Measurements from ENCODE around the gene DHRS1.

DHRS1 gene

GRCh38 chr14:24299255-24300191 is at the start of gene DHRS1, which contains the start of gene NOP9:
TSS of gene DHRS1 (minus strand) at chr14:24299780. CDS start at chr14:24299106, 674 bp downstream.
TSS of gene NOP9 (plus strand) at chr14:24299850. CDS start at chr14:24299955, 105 bp downstream.
- H3K9me3 ChIP-seq (ENCODE audit: control insufficient read depth in 2 of 2, low read length in 2 of 2): no peaks in the 10 kb centered on the region
- H3K27me3 ChIP-seq (ENCODE audit: control insufficient read depth in 1 of 2, insufficient read depth in 2 of 2, low read length in 2 of 2): no peaks in the 10 kb centered on the region
- peak within 1 kb of the TSS; percentile 88 to 99 for H3K4me3 ChIP-seq (ENCODE audit: low read length in 2 of 2)
- H3K4me1 ChIP-seq (ENCODE audit: control insufficient read depth, insufficient read depth, low read length): peaks cover 30% of the 10 kb centered on the region
- H3K9ac ChIP-seq (ENCODE audit: low read length in 2 of 2): peak within 1 kb of the TSS; percentile 83 to 86
- peak within 1 kb of the TSS; percentile 60 for H3K27ac ChIP-seq (ENCODE audit: low read length)
- peaks cover 37 to 40% of the 10 kb centered on the region in 2 donors for H3K36me3 ChIP-seq (ENCODE audit: control insufficient read depth in 2 of 2, insufficient read depth in 2 of 2, low read length in 2 of 2)

GRCh38 chr14:24348186-24348585 is 48.6 kb upstream of the DHRS1 start:
- Histone ChIP-seq H3K4me3 (ENCODE audit: low read length in 2 of 2) (no peak overlapping the region), H3K9ac (ENCODE audit: low read length in 2 of 2) (no peak overlapping the region), H3K4me1 (ENCODE audit: control insufficient read depth, insufficient read depth, low read length) (no peaks in the 10 kb centered on the region), H3K27me3 (ENCODE audit: control insufficient read depth in 1 of 2, insufficient read depth in 2 of 2, low read length in 2 of 2) (peaks cover 0 to 11% of the 10 kb centered on the region in 2 donors), H3K9me3 (ENCODE audit: control insufficient read depth in 2 of 2, low read length in 2 of 2) (no peaks in the 10 kb centered on the region), H3K36me3 (ENCODE audit: control insufficient read depth in 2 of 2, insufficient read depth in 2 of 2, low read length in 2 of 2) (no peaks in the 10 kb centered on the region), H3K27ac (ENCODE audit: low read length) (no peak overlapping the region)

DNA sequence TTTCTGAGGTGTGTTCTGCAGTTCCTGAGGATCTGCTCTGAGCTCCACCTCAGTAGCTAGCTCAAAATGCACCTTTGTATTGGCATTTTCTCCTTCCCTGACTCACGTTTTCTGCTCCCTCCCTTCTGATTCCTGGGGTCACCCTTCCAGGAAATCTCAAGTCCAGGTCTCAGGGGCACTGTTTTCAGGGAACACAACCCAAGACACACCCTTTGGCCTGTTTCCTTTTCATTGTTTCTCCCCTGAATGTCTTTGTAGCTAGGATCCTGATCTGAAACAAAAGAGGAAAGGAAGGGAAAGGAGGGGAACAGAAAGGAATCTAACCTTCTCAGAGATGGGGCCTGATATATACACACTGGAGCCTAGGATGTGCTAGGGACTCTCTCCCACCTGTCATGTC is 47.6 kb upstream of the DHRS1 start:
- no peaks in the 10 kb centered on the region for H3K9me3 ChIP-seq (ENCODE audit: control insufficient read depth in 2 of 2, low read length in 2 of 2)
- H3K27ac ChIP-seq (ENCODE audit: low read length): no peak overlapping the region
- H3K36me3 ChIP-seq (ENCODE audit: control insufficient read depth in 2 of 2, insufficient read depth in 2 of 2, low read length in 2 of 2): no peaks in the 10 kb centered on the region

DNA sequence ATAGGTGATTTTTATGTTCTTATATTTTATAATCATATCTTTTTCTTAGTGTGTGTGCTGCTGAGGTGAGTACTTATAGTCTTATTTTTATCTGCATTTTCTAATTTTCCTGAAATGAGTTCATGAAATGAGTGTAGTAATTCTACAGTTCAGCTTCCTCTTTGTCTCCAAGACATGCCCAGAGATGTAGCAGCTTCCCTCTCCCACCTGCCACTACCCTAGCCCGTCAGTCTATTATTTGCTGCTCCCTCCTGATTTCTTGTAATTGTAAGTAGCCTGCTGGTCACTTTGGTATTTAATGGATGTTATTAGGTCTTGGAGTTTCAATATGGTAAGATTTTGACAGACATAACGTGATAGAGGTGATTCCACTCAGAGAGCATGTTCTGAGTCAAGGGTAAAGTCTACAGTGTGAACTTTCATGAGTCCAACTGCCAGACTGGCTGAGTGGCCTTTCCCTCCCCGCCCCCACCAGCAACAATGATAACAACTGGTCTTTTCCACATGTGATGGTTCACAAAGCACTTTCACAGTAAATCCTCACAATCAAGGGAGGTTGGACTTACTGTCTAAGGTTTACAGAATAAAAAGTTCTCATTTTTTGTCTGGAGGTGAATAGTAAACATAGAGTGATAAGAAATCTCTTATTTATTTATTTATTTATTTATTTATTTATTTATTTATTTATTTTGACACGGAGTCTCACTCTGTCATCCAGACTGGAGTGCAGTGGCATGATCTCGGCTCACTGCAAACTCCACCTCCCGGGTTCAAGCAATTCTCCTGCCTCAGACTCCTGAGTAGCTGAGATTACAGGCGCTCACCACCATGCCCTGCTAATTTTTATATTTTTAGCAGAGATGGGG is 44.4 kb upstream of the DHRS1 start:
- no peak overlapping the region for H3K27ac ChIP-seq (ENCODE audit: low read length)
- no peak overlapping the region for H3K4me3 ChIP-seq (ENCODE audit: low read length in 2 of 2)
- H3K4me1 ChIP-seq (ENCODE audit: control insufficient read depth, insufficient read depth, low read length): peaks cover 2% of the 10 kb centered on the region
- no peaks in the 10 kb centered on the region for H3K9me3 ChIP-seq (ENCODE audit: control insufficient read depth in 2 of 2, low read length in 2 of 2)
- H3K27me3 ChIP-seq (ENCODE audit: control insufficient read depth in 1 of 2, insufficient read depth in 2 of 2, low read length in 2 of 2): peaks cover 7 to 9% of the 10 kb centered on the region in 2 donors
- no peaks in the 10 kb centered on the region for H3K36me3 ChIP-seq (ENCODE audit: control insufficient read depth in 2 of 2, insufficient read depth in 2 of 2, low read length in 2 of 2)
- no peak overlapping the region for H3K9ac ChIP-seq (ENCODE audit: low read length in 2 of 2)

More for the DNA sequence above, 47.6 kb upstream of the DHRS1 start:
- no peak overlapping the region for H3K4me3 ChIP-seq (ENCODE audit: low read length in 2 of 2)
- no peak overlapping the region for H3K9ac ChIP-seq (ENCODE audit: low read length in 2 of 2)
- no peaks in the 10 kb centered on the region for H3K4me1 ChIP-seq (ENCODE audit: control insufficient read depth, insufficient read depth, low read length)
- peaks cover 0 to 11% of the 10 kb centered on the region in 2 donors for H3K27me3 ChIP-seq (ENCODE audit: control insufficient read depth in 1 of 2, insufficient read depth in 2 of 2, low read length in 2 of 2)

GRCh38 chr14:24342889-24343288 is 43.3 kb upstream of the DHRS1 start:
- peaks cover 2% of the 10 kb centered on the region for H3K4me1 ChIP-seq (ENCODE audit: control insufficient read depth, insufficient read depth, low read length)
- no peak overlapping the region for H3K9ac ChIP-seq (ENCODE audit: low read length in 2 of 2)

DNA sequence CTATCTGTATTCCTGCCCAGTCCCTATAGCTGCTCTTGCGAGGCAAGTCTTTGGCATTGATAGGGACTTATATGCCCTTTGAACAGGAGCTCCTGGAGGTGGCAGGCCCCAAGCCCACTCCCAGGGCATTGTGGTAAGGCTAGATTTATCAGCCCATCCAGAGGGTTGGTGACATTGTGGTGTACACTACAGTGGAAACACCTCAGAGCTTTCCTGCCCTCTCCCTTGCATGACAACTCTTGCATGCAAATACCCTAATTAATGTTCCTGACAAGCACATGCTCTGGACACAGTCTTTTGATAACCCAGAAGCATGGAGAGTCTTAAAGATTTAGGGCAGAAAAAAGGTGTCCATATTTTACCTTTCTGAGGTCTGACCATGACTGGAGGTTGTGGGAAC is 41.0 kb upstream of the DHRS1 start:
- Histone ChIP-seq H3K9ac (ENCODE audit: low read length in 2 of 2) (no peak overlapping the region), H3K27ac (ENCODE audit: low read length) (no peak overlapping the region), H3K36me3 (ENCODE audit: control insufficient read depth in 2 of 2, insufficient read depth in 2 of 2, low read length in 2 of 2) (no peaks in the 10 kb centered on the region), H3K4me1 (ENCODE audit: control insufficient read depth, insufficient read depth, low read length) (peaks cover 2% of the 10 kb centered on the region), H3K4me3 (ENCODE audit: low read length in 2 of 2) (no peak overlapping the region), H3K9me3 (ENCODE audit: control insufficient read depth in 2 of 2, low read length in 2 of 2) (no peaks in the 10 kb centered on the region), H3K27me3 (ENCODE audit: control insufficient read depth in 1 of 2, insufficient read depth in 2 of 2, low read length in 2 of 2) (peaks cover 17 to 24% of the 10 kb centered on the region in 2 donors)

More at GRCh38 chr14:24342889-24343288, 43.3 kb upstream of the DHRS1 start:
- Histone ChIP-seq H3K27ac (ENCODE audit: low read length) (no peak overlapping the region), H3K9me3 (ENCODE audit: control insufficient read depth in 2 of 2, low read length in 2 of 2) (no peaks in the 10 kb centered on the region), H3K4me3 (ENCODE audit: low read length in 2 of 2) (no peak overlapping the region), H3K36me3 (ENCODE audit: control insufficient read depth in 2 of 2, insufficient read depth in 2 of 2, low read length in 2 of 2) (no peaks in the 10 kb centered on the region), H3K27me3 (ENCODE audit: control insufficient read depth in 1 of 2, insufficient read depth in 2 of 2, low read length in 2 of 2) (peaks cover 11 to 12% of the 10 kb centered on the region in 2 donors)

DNA sequence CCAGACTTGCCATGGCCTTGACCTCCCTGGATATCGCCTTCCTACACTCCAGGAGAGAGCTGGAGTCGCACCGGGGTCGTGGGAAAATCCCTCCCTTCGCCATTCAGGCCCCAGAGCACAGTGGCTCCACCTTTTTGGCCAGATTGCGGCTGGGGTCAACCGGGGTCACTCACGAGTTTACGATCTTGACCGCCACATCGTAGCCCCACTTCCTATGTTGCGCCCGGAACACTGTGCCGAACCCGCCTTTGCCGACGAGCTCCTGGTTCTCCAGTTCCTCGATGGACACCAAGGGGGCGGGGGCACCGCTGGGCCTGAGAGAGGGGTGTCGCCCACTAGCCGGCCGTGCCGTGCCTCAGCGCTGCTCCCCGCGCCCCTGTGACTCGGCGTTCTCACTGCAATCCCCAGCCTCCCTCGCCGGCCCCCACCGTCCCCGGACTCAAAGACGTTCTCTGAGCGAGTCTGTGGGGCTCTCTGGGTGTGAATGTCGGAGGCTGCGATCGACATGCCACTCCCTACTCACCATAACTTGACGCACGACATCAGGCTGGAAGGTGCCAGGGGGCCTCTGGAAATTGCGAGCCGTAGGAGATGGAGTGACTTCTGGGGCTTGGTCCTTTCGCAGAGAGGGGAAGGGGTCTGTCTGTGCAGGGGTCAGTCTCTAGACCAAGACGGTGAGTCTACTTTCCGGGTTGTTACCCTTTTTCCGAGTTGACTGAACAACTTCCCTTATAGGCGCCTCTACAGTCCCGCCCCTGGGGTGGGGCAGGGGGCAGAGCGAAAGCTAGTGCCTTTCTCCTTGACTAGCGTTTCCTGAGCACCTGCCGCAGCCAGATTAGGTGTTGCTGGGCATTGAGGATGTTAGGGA is 39.9 kb upstream of the DHRS1 start, which contains the start of gene RIPK3:
RIPK3 (minus strand) TSS at position 708 of the 868 bp plus-strand sequence; CDS start at position 543, 165 bp downstream.
- peak within 1 kb of the TSS; percentile 24 for H3K27ac ChIP-seq (ENCODE audit: low read length)
- no peak within 1 kb of the TSS for H3K9ac ChIP-seq (ENCODE audit: low read length in 2 of 2)
- H3K4me3 ChIP-seq (ENCODE audit: low read length in 2 of 2): peak within 1 kb of the TSS; percentile 46 to 61

GRCh38 chr14:24338843-24339242 is 39.3 kb upstream of the DHRS1 start:
- no peaks in the 10 kb centered on the region for H3K36me3 ChIP-seq (ENCODE audit: control insufficient read depth in 2 of 2, insufficient read depth in 2 of 2, low read length in 2 of 2)
- peak overlapping the region; percentile 46 to 61 for H3K4me3 ChIP-seq (ENCODE audit: low read length in 2 of 2)
- H3K9ac ChIP-seq (ENCODE audit: low read length in 2 of 2): no peak overlapping the region
- no peaks in the 10 kb centered on the region for H3K9me3 ChIP-seq (ENCODE audit: control insufficient read depth in 2 of 2, low read length in 2 of 2)
- H3K4me1 ChIP-seq (ENCODE audit: control insufficient read depth, insufficient read depth, low read length): peaks cover 10% of the 10 kb centered on the region
- peak overlapping the region; percentile 24 for H3K27ac ChIP-seq (ENCODE audit: low read length)
- peaks cover 34 to 38% of the 10 kb centered on the region in 2 donors for H3K27me3 ChIP-seq (ENCODE audit: control insufficient read depth in 1 of 2, insufficient read depth in 2 of 2, low read length in 2 of 2)

More for the DNA sequence above, 39.9 kb upstream of the DHRS1 start, which contains the start of gene RIPK3:
- Histone ChIP-seq H3K9me3 (ENCODE audit: control insufficient read depth in 2 of 2, low read length in 2 of 2) (no peaks in the 10 kb centered on the region), H3K27me3 (ENCODE audit: control insufficient read depth in 1 of 2, insufficient read depth in 2 of 2, low read length in 2 of 2) (peaks cover 28 to 32% of the 10 kb centered on the region in 2 donors), H3K36me3 (ENCODE audit: control insufficient read depth in 2 of 2, insufficient read depth in 2 of 2, low read length in 2 of 2) (no peaks in the 10 kb centered on the region), H3K4me1 (ENCODE audit: control insufficient read depth, insufficient read depth, low read length) (peaks cover 4% of the 10 kb centered on the region)

GRCh38 chr14:24337824-24338175 is 38.2 kb upstream of the DHRS1 start:
- Histone ChIP-seq H3K4me1 (ENCODE audit: control insufficient read depth, insufficient read depth, low read length) (peaks cover 17% of the 10 kb centered on the region), H3K9ac (ENCODE audit: low read length in 2 of 2) (no peak overlapping the region), H3K4me3 (ENCODE audit: low read length in 2 of 2) (no peak overlapping the region), H3K27ac (ENCODE audit: low read length) (no peak overlapping the region), H3K9me3 (ENCODE audit: control insufficient read depth in 2 of 2, low read length in 2 of 2) (no peaks in the 10 kb centered on the region), H3K27me3 (ENCODE audit: control insufficient read depth in 1 of 2, insufficient read depth in 2 of 2, low read length in 2 of 2) (peaks cover 36 to 43% of the 10 kb centered on the region in 2 donors), H3K36me3 (ENCODE audit: control insufficient read depth in 2 of 2, insufficient read depth in 2 of 2, low read length in 2 of 2) (no peaks in the 10 kb centered on the region)
